Common myeloid progenitor, CD34-positive (primary cell): Measurements from ENCODE around the gene RFX7.
"Not testable (repeated sequence)": the region's sequence is repeated elsewhere in the genome, so short reads cannot be mapped to it uniquely, and the experiment has no call there.

Experiments
- CTCF ChIA-PET: fragments of 350-600 bp; sonication (Branson Sonifier 250); formaldehyde crosslinking; loops from one replicate; lab custom pipeline; 2021; ENCODE audit warnings: antibody characterized with exemption; lab: Charles Lee
- POLR2A ChIA-PET: fragments of 350-600 bp; sonication (Branson Sonifier 250); formaldehyde crosslinking; loops from one replicate; lab custom pipeline; 2021; ENCODE audit warnings: antibody characterized with exemption; lab: Charles Lee
- DNase-seq, 3 donors: peaks; one replicate each; pipeline versions ENCODE4 v3.0.0 to v3.0.0-alpha.2; 2013
- H3K27ac ChIP-seq, 2 experiments: 1 replicate in 1 of 2; 2 replicates in 1 of 2; pipeline ENCODE4 v1.7.0; 2013; ENCODE audit warnings: inconsistent platforms in 2 of 2, low read length in 2 of 2, mild to moderate bottlenecking in 2 of 2, low read depth in 1 of 2, moderate library complexity in 1 of 2; ENCODE audit not compliant: severe bottlenecking in 2 of 2, insufficient read depth in 1 of 2, poor library complexity in 1 of 2
- H3K27me3 ChIP-seq, 5 experiments: replicated peaks in 2 of 5; 1 replicate in 3 of 5; 2 replicates in 2 of 5; pipeline versions ENCODE4 v1.6.1 to v1.7.0; 2013; ENCODE audit warnings: low read length in 4 of 5, mild to moderate bottlenecking in 2 of 5, moderate library complexity in 2 of 5, inconsistent platforms in 1 of 5; ENCODE audit not compliant: insufficient read depth in 5 of 5, control insufficient read depth in 4 of 5
- H3K36me3 ChIP-seq, 4 experiments: 1 replicate in 2 of 4; 2 replicates in 2 of 4; pipeline versions ENCODE4 v1.6.1 to v1.7.0; 2013; ENCODE audit warnings: low read length in 3 of 4, control low read depth in 1 of 4, mild to moderate bottlenecking in 1 of 4; ENCODE audit not compliant: control insufficient read depth in 4 of 4, insufficient read depth in 4 of 4
- H3K4me1 ChIP-seq, 4 experiments: 1 replicate in 3 of 4; 2 replicates in 1 of 4; pipeline versions ENCODE4 v1.6.1 to v1.7.1; 2013; ENCODE audit warnings: low read length in 3 of 4, mild to moderate bottlenecking in 3 of 4, control low read depth in 1 of 4, inconsistent platforms in 1 of 4, moderate library complexity in 1 of 4; ENCODE audit not compliant: control insufficient read depth in 4 of 4, insufficient read depth in 4 of 4; ENCODE audit errors: control extremely low read depth in 1 of 4
- H3K4me3 ChIP-seq, 7 experiments: 1 replicate in 4 of 7; 2 replicates in 3 of 7; pipeline versions ENCODE4 v1.5.1 to v1.7.0; 2013; ENCODE audit warnings: mild to moderate bottlenecking in 7 of 7, low read length in 6 of 7, moderate library complexity in 6 of 7, inconsistent platforms in 2 of 7, low read depth in 2 of 7, control low read depth in 1 of 7; ENCODE audit not compliant: insufficient read depth in 4 of 7, control insufficient read depth in 1 of 7; ENCODE audit errors: extremely low read depth in 1 of 7
- H3K9me3 ChIP-seq, 5 experiments: 1 replicate in 4 of 5; 2 replicates in 1 of 5; pipeline versions ENCODE4 v1.6.1 to v1.7.1; 2013; ENCODE audit warnings: low read length in 4 of 5, mild to moderate bottlenecking in 2 of 5, inconsistent platforms in 1 of 5, low read depth in 1 of 5, moderate library complexity in 1 of 5; ENCODE audit not compliant: control insufficient read depth in 4 of 5, insufficient read depth in 2 of 5; ENCODE audit errors: control extremely low read depth in 1 of 5
- whole genome bisulfite sequencing: methylation state at CpG from one replicate; pipeline ENCODE4 v1.1.5; 2013; ENCODE audit not compliant: insufficient coverage; 5-methylcytosine and 5-hydroxymethylcytosine counted together

RFX7 gene

DNA sequence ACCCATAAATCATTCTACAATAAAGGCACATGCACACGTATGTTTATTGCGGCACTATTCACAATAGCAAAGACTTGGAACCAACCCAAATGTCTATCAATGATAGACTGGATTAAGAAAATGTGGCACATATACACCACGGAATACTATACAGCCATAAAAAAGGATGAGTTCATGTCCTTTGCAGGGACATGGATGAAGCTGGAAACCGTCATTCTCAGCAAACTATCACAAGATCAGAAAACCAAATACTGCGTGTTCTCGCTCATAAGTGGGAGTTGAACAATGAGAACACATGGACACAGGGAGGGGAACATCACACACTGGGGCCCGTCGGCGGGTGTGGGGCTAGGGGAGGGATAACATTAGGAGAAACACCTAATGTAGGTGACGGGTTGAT lies 88.4 kb downstream of the RFX7 start:
- H3K27me3 ChIP-seq, POLR2A ChIA-PET, CTCF ChIA-PET, H3K27ac ChIP-seq, DNase-seq, H3K4me1 ChIP-seq, H3K36me3 ChIP-seq, H3K4me3 ChIP-seq: not testable (repeated sequence)
- 100% methylated on average over 3 of the region's 10 CpGs for WGBS
- peaks cover 0 to 18% (median 4%) of the 10 kb centered on the region in 5 experiments for H3K9me3 ChIP-seq

DNA sequence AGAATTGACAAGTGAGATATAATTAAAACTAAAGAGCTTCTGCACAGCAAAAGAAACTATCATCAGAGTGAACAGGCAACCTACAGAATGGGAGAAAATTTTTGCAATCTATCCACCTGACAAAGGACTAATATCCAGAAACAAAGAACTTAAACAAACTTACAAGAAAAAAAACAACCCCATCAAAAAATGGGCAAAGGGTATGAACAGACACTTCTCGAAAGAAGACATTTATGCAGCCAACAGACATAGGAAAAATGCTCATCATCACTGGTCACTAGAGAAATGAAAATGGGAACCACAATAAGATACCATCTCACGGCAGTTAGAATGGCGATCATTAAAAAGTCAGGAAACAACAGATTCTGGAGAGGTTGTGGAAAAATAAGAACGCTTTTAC lies 88.9 kb downstream of the RFX7 start:
- DNase-seq, result peak in 2 of 3 donors; percentile 9 to 38
- H3K4me1 ChIP-seq, H3K36me3 ChIP-seq, POLR2A ChIA-PET, H3K4me3 ChIP-seq, H3K27ac ChIP-seq, CTCF ChIA-PET, H3K27me3 ChIP-seq: not testable (repeated sequence)
- WGBS, result no CpG with 5 or more reads among the region's 4 CpGs
- H3K9me3 ChIP-seq, result peaks cover 0 to 20% (median 4%) of the 10 kb centered on the region in 5 experiments

GRCh38 chr15:56150204-56150603 lies 93.5 kb downstream of the RFX7 start:
- Histone ChIP-seq H3K4me3 (no peak overlapping the region), H3K9me3 (peaks cover 0 to 34% (median 12%) of the 10 kb centered on the region in 5 experiments), H3K27me3 (no peaks in the 10 kb centered on the region), H3K27ac (no peak overlapping the region), H3K4me1 (no peaks in the 10 kb centered on the region), H3K36me3 (peaks cover 0 to 14% (median 6%) of the 10 kb centered on the region in 4 experiments)
- ChIA-PET CTCF (interaction anchor here (0.6 kb wide), 1 partner anchor 268 kb away, joined by 3 read pairs; no protein-coding TSS in a partner anchor), POLR2A (no interaction called here)
- no peak for DNase-seq
- 94% methylated on average over 5 of the region's 6 CpGs for WGBS

GRCh38 chr15:56148064-56148463 lies 95.6 kb downstream of the RFX7 start:
- H3K27me3 ChIP-seq, result no peaks in the 10 kb centered on the region
- POLR2A ChIA-PET, result no interaction called here
- WGBS, result 93% methylated on average over 3 of the region's 3 CpGs
- no peak overlapping the region for H3K4me3 ChIP-seq
- H3K36me3 ChIP-seq, result peaks cover 0 to 16% (median 11%) of the 10 kb centered on the region in 4 experiments
- CTCF ChIA-PET, result no interaction called here
- H3K27ac ChIP-seq, result no peak overlapping the region
- no peaks in the 10 kb centered on the region for H3K4me1 ChIP-seq
- H3K9me3 ChIP-seq, result peaks cover 0 to 21% (median 9%) of the 10 kb centered on the region in 5 experiments
- no peak for DNase-seq

DNA sequence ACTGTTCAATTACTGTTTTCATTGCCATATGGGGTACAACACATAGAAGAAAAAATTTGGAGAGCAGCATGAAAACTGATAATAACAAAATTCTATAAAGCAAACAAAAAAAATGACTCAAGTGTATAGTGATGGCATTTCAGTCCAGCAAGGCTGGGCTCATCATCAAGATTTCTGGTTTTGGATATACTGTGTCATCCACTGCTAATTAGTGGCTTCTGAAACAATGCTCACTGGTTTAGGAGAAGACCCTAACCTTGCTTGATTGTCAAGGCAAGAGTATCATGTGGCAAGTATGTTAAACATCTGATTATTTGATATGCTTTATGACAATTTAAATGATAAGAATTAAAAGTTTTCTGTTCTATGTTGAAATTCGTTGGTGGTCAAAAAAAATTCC lies 96.9 kb downstream of the RFX7 start:
- CTCF ChIA-PET, result no interaction called here
- H3K4me3 ChIP-seq, result no peak overlapping the region
- no peaks in the 10 kb centered on the region for H3K4me1 ChIP-seq
- WGBS, result no CpG with 5 or more reads among the region's 1 CpG
- peaks cover 0 to 24% (median 9%) of the 10 kb centered on the region in 5 experiments for H3K9me3 ChIP-seq
- peaks cover 8 to 29% (median 19%) of the 10 kb centered on the region in 4 experiments for H3K36me3 ChIP-seq
- H3K27ac ChIP-seq, result no peak overlapping the region
- no peaks in the 10 kb centered on the region for H3K27me3 ChIP-seq
- POLR2A ChIA-PET, result no interaction called here
- no peak for DNase-seq

DNA sequence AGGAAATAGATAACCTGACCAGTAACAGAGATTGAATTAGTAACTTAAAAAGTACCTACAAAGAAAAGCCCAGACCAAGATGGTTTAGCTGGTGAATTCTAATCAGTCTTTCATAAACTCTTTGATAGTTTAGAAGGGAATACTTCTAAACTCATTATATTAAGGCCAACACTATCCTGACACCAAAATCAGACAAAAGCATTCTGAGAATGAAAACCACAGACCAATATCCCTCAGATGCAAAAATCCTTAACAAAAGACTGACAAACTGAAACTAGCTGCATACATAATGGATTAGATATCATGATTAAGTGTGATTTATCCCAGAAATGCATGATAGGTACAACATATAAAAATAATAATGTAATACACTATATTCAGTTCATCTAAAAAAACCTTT lies 115.6 kb downstream of the RFX7 start:
- peaks cover 19 to 62% (median 29%) of the 10 kb centered on the region in 5 experiments for H3K9me3 ChIP-seq
- CTCF ChIA-PET, result no interaction called here
- no peak for DNase-seq

GRCh38 chr15:56126409-56126808 lies 117.3 kb downstream of the RFX7 start:
- POLR2A ChIA-PET, result no interaction called here
- no peak overlapping the region for H3K4me3 ChIP-seq
- H3K27me3 ChIP-seq, result no peaks in the 10 kb centered on the region
- peaks cover 27 to 76% (median 32%) of the 10 kb centered on the region in 5 experiments for H3K9me3 ChIP-seq
- no peak for DNase-seq
- no peak overlapping the region for H3K27ac ChIP-seq
- H3K36me3 ChIP-seq, result peaks cover 21 to 86% (median 34%) of the 10 kb centered on the region in 4 experiments
- no peaks in the 10 kb centered on the region for H3K4me1 ChIP-seq
- CTCF ChIA-PET, result no interaction called here

More for the DNA sequence above, 115.6 kb downstream of the RFX7 start:
- H3K27me3 ChIP-seq, result no peaks in the 10 kb centered on the region
- H3K27ac ChIP-seq, result no peak overlapping the region
- POLR2A ChIA-PET, result interaction anchor here (0.7 kb wide), 1 partner anchor 60 kb away, joined by 3 read pairs; no protein-coding TSS in a partner anchor
- H3K4me1 ChIP-seq, result no peaks in the 10 kb centered on the region
- peaks cover 15 to 74% (median 26%) of the 10 kb centered on the region in 4 experiments for H3K36me3 ChIP-seq
- no peak overlapping the region for H3K4me3 ChIP-seq
